GM18508 (cell line): ENCODE data around the gene GMDS.

Experiments
- ATAC-seq: cut with Tn5 transposase; IDR thresholded peaks from one replicate; pipeline ENCODE4 v1.9.1; 2021; ENCODE audit warnings: moderate number of reproducible peaks; ENCODE audit not compliant: insufficient read depth, unreplicated experiment

The GMDS gene

GRCh38 chr6:1593958-1594314 lies 651.5 kb downstream of the GMDS start:
- ATAC-seq, result no peak

- no peak for ATAC-seq
These were observed 652.0 kb downstream of the GMDS start for GRCh38 chr6:1593286-1593957.

GRCh38 chr6:1592852-1593251 lies 652.6 kb downstream of the GMDS start:
- ATAC-seq, result no peak

GRCh38 chr6:1591926-1592325 lies 653.5 kb downstream of the GMDS start:
- no peak for ATAC-seq

- no peak for ATAC-seq
These were observed 654.2 kb downstream of the GMDS start for GRCh38 chr6:1591243-1591642.

GRCh38 chr6:1590580-1590979 lies 654.8 kb downstream of the GMDS start:
- no peak for ATAC-seq

- no peak for ATAC-seq
These were observed 656.2 kb downstream of the GMDS start for GRCh38 chr6:1589208-1589607.

- no peak for ATAC-seq
These were observed 657.4 kb downstream of the GMDS start for GRCh38 chr6:1587977-1588376.

GRCh38 chr6:1587546-1587945 lies 657.9 kb downstream of the GMDS start:
- ATAC-seq, result no peak

GRCh38 chr6:1586861-1587450 lies 658.4 kb downstream of the GMDS start:
- no peak for ATAC-seq

- ATAC-seq, result no peak
These were observed 659.1 kb downstream of the GMDS start for GRCh38 chr6:1586256-1586655.

GRCh38 chr6:1585669-1586049 lies 659.7 kb downstream of the GMDS start:
- ATAC-seq, result no peak

GRCh38 chr6:1584996-1585668 lies 660.3 kb downstream of the GMDS start:
- ATAC-seq, result no peak

GRCh38 chr6:1584146-1584545 lies 661.3 kb downstream of the GMDS start:
- ATAC-seq, result no peak

GRCh38 chr6:1581120-1581991 lies 664.0 kb downstream of the GMDS start:
- ATAC-seq, result no peak

- no peak for ATAC-seq
These were observed 664.8 kb downstream of the GMDS start for GRCh38 chr6:1580585-1580984.

GRCh38 chr6:1580109-1580508 lies 665.3 kb downstream of the GMDS start:
- ATAC-seq, result no peak

GRCh38 chr6:1579096-1579495 lies 666.3 kb downstream of the GMDS start:
- no peak for ATAC-seq

- no peak for ATAC-seq
These were observed 667.3 kb downstream of the GMDS start for GRCh38 chr6:1577896-1578745.

GRCh38 chr6:1577146-1577680 lies 668.2 kb downstream of the GMDS start:
- ATAC-seq, result no peak
